Measurements from ENCODE around the gene SLC18A3.

GRCh38 chr10:49600781-49601400 is 9.2 kb upstream of the SLC18A3 start:
- TF ChIP-seq CTCF (IDR thresholded peaks at IDR 0.05) (no peak), ZFX (IDR thresholded peaks at IDR 0.05; ENCODE audit: borderline replicate concordance) (no peak)
